NCI-H748 treated with DMSO at 0.1 percent for 48 hours (cell line): ENCODE data around the gene KBTBD2.
A peak's percentile ranks its signal among the peaks of the same experiment; 100 is the strongest.
"Not testable (repeated sequence)": the region's sequence is repeated elsewhere in the genome, so short reads cannot be mapped to it uniquely, and the experiment has no call there.

Experiments used
- DNase-seq: peaks from one replicate; lab custom pipeline; 2025; lab: John Stamatoyannopoulos, UW

Gene KBTBD2

GRCh38 chr7:32855837-32856775, 35.5 kb downstream of the KBTBD2 start:
- DNase-seq, result not testable (repeated sequence)

GRCh38 chr7:32850654-32851053, 40.9 kb downstream of the KBTBD2 start:
- not testable (repeated sequence) for DNase-seq

- not testable (repeated sequence) for DNase-seq
Observed at GRCh38 chr7:32848655-32849054, 42.9 kb downstream of the KBTBD2 start.

- DNase-seq, result peak; percentile 83
Observed at GRCh38 chr7:32846630-32847225, 44.8 kb downstream of the KBTBD2 start.

GRCh38 chr7:32844748-32845147, 46.8 kb downstream of the KBTBD2 start:
- DNase-seq, result not testable (repeated sequence)

- DNase-seq, result not testable (repeated sequence)
Observed at GRCh38 chr7:32843763-32844162, 47.8 kb downstream of the KBTBD2 start.

GRCh38 chr7:32839846-32840245, 51.7 kb downstream of the KBTBD2 start:
- not testable (repeated sequence) for DNase-seq

- DNase-seq, result not testable (repeated sequence)
Observed at GRCh38 chr7:32828996-32829752, 62.4 kb downstream of the KBTBD2 start.
